ENCODE results near the gene KAZN.

DNA sequence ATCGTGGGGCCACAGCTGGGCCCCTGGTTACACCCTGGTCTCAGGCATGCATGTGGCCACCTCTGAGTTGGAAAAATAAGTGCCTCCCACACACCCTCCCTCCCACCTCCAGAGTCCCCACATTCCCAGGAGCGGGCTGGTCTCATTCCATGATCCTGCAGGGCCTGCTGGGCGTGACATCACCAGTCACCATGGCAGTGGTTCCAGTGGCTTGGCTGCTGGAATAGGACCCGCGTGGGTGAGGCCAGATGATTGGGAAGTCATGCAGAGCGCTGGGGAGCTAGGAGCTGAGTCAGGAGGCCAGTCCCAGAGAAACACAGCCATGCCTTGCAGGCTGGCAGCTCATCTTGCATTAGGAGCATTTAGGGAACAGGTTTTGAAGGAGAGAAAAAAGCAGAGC lies 429.6 kb downstream of the KAZN start:
- TF ChIP-seq, protein P1, sequence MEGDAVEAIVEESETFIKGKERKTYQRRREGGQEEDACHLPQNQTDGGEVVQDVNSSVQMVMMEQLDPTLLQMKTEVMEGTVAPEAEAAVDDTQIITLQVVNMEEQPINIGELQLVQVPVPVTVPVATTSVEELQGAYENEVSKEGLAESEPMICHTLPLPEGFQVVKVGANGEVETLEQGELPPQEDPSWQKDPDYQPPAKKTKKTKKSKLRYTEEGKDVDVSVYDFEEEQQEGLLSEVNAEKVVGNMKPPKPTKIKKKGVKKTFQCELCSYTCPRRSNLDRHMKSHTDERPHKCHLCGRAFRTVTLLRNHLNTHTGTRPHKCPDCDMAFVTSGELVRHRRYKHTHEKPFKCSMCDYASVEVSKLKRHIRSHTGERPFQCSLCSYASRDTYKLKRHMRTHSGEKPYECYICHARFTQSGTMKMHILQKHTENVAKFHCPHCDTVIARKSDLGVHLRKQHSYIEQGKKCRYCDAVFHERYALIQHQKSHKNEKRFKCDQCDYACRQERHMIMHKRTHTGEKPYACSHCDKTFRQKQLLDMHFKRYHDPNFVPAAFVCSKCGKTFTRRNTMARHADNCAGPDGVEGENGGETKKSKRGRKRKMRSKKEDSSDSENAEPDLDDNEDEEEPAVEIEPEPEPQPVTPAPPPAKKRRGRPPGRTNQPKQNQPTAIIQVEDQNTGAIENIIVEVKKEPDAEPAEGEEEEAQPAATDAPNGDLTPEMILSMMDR (optimal IDR thresholded peaks at IDR 0.05 in 1 of 3, IDR thresholded peaks at IDR 0.05 in 1 of 3, conservative IDR thresholded peaks at IDR 0.05 in 1 of 3; ENCODE audit: extremely low read depth in 1 of 3, insufficient read depth in 2 of 3, low read length in 3 of 3), result no peak
- TF ChIP-seq EZH2 (IDR thresholded peaks at IDR 0.05; ENCODE audit: low read length), result no peak
